ENCODE measurements around the gene MYPN.
"Not testable (repeated sequence)": the region's sequence is repeated elsewhere in the genome, so short reads cannot be mapped to it uniquely, and the experiment has no call there.

Gene MYPN

GRCh38 chr10:68135922-68136792 is 26.9 kb downstream of the MYPN start:
- DNase-seq (ENCODE audit: low spot score): no peak

GRCh38 chr10:68137171-68137570 is 27.9 kb downstream of the MYPN start:
- DNase-seq (ENCODE audit: low spot score): no peak

- no peak for DNase-seq (ENCODE audit: low spot score)
These were observed 29.2 kb downstream of the MYPN start for GRCh38 chr10:68138526-68138925.

GRCh38 chr10:68139448-68140272 is 30.4 kb downstream of the MYPN start:
- DNase-seq (ENCODE audit: low spot score): no peak

- no peak for DNase-seq (ENCODE audit: low spot score)
These were observed 33.5 kb downstream of the MYPN start for GRCh38 chr10:68142761-68143160.

GRCh38 chr10:68144709-68145108 is 35.4 kb downstream of the MYPN start:
- DNase-seq (ENCODE audit: low spot score): no peak

GRCh38 chr10:68145705-68146104 is 36.4 kb downstream of the MYPN start:
- no peak for DNase-seq (ENCODE audit: low spot score)

GRCh38 chr10:68146133-68146532 is 36.8 kb downstream of the MYPN start:
- no peak for DNase-seq (ENCODE audit: low spot score)

- no peak for DNase-seq (ENCODE audit: low spot score)
These were observed 42.2 kb downstream of the MYPN start for GRCh38 chr10:68151453-68151852.

- DNase-seq (ENCODE audit: low spot score): peak; percentile 14
These were observed 44.4 kb downstream of the MYPN start for GRCh38 chr10:68153473-68154210.

- DNase-seq (ENCODE audit: low spot score): no peak
These were observed 44.9 kb downstream of the MYPN start for GRCh38 chr10:68154211-68154497.

- no peak for DNase-seq (ENCODE audit: low spot score)
These were observed 46.4 kb downstream of the MYPN start for GRCh38 chr10:68155615-68156210.

GRCh38 chr10:68156373-68157185 is 47.3 kb downstream of the MYPN start:
- DNase-seq (ENCODE audit: low spot score): peak; percentile 36

GRCh38 chr10:68157522-68157921 is 48.2 kb downstream of the MYPN start:
- not testable (repeated sequence) for DNase-seq (ENCODE audit: low spot score)

GRCh38 chr10:68158031-68158430 is 48.7 kb downstream of the MYPN start:
- no peak for DNase-seq (ENCODE audit: low spot score)

- no peak for DNase-seq (ENCODE audit: low spot score)
These were observed 54.4 kb downstream of the MYPN start for GRCh38 chr10:68163735-68164134.

GRCh38 chr10:68165643-68166042 is 56.4 kb downstream of the MYPN start:
- DNase-seq (ENCODE audit: low spot score): no peak

- DNase-seq (ENCODE audit: low spot score): no peak
These were observed 57.7 kb downstream of the MYPN start for GRCh38 chr10:68166871-68167585.

GRCh38 chr10:68167586-68168189 is 58.4 kb downstream of the MYPN start:
- no peak for DNase-seq (ENCODE audit: low spot score)

- DNase-seq (ENCODE audit: low spot score): no peak
These were observed 62.3 kb downstream of the MYPN start for GRCh38 chr10:68171539-68172080.
